ENCODE measurements around the gene TSPAN17. TPM values are rescaled to one million over a fixed set of nuclear protein-coding genes. Genes with fewer than 3 reads are reported as not detected.
A peak's percentile ranks its signal among the peaks of the same experiment; 100 is the strongest.

Gene TSPAN17
- total and polyA plus RNA-seq, 2 donors (not counting 1 experiment from before 2014, with no cell fraction given), result 34.8 to 35.2 TPM

DNA sequence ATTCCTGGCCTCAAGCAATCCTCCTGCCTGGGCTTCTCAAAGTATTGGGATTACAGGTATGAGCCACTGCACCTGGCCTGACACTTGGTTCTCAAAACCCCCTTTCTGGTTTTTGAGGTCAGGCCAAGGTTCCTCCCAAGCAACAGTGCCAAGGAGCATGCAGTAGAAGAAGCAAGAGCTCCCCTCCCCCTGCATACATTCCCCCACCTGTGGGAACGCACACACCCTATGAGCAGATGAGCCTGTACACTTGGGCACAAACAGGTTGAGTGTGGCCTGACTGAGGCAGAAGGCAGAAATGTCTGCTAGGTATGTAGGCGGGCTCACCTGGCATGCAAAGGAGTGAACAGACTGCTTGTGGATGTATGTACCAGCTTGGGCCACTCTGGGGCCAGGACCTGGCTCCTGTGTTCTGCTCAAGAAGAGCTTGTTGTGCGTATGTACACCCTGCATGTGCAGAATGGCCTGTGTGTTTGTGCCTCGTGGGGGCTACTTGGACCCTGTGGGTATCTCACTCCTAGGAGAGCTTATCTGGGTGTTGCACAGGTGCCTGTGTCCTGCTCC is 39.1 kb upstream of the TSPAN17 start:
- Histone ChIP-seq H3K79me2 (ENCODE audit: control insufficient read depth, insufficient read depth, low read length) (no peaks in the 10 kb centered on the region), H3K4me1 (ENCODE audit: control insufficient read depth, extremely low read depth, insufficient read depth, low read length) (peaks cover 4% of the 10 kb centered on the region), H4K20me1 (ENCODE audit: control insufficient read depth, extremely low read depth, insufficient read depth, low read length) (no peaks in the 10 kb centered on the region), H2AFZ (ENCODE audit: low read length) (no peak overlapping the region), H3K4me3 (replicated peaks in 1 of 4; ENCODE audit: control extremely low read depth in 1 of 4, insufficient read depth in 1 of 4, low read depth in 3 of 4, low read length in 4 of 4) (no peak overlapping the region), H3K9me3 (ENCODE audit: control insufficient read depth, insufficient read depth, low read depth, low read length) (no peaks in the 10 kb centered on the region), H3K36me3 (ENCODE audit: control insufficient read depth, insufficient read depth, low read length) (no peaks in the 10 kb centered on the region), H3K27me3 (ENCODE audit: control insufficient read depth, insufficient read depth, low read length) (no peaks in the 10 kb centered on the region), H3K4me2 (ENCODE audit: extremely low read depth, insufficient read depth, low read length) (no peak overlapping the region), H3K27ac (ENCODE audit: insufficient read depth, low read length) (no peak overlapping the region), H3K9ac (ENCODE audit: insufficient read depth, low read length) (no peak overlapping the region)
- no peak for DNase-seq (ENCODE audit: low read depth in 2 of 2)
- TF ChIP-seq EZH2 (IDR thresholded peaks at IDR 0.05; ENCODE audit: low read length, missing control alignments), result no peak
- TF ChIP-seq, protein P1, sequence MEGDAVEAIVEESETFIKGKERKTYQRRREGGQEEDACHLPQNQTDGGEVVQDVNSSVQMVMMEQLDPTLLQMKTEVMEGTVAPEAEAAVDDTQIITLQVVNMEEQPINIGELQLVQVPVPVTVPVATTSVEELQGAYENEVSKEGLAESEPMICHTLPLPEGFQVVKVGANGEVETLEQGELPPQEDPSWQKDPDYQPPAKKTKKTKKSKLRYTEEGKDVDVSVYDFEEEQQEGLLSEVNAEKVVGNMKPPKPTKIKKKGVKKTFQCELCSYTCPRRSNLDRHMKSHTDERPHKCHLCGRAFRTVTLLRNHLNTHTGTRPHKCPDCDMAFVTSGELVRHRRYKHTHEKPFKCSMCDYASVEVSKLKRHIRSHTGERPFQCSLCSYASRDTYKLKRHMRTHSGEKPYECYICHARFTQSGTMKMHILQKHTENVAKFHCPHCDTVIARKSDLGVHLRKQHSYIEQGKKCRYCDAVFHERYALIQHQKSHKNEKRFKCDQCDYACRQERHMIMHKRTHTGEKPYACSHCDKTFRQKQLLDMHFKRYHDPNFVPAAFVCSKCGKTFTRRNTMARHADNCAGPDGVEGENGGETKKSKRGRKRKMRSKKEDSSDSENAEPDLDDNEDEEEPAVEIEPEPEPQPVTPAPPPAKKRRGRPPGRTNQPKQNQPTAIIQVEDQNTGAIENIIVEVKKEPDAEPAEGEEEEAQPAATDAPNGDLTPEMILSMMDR (conservative IDR thresholded peaks at IDR 0.05 in 1 of 2, IDR thresholded peaks at IDR 0.05 in 1 of 2; ENCODE audit: low read depth in 1 of 2, low read length in 2 of 2), result no peak

DNA sequence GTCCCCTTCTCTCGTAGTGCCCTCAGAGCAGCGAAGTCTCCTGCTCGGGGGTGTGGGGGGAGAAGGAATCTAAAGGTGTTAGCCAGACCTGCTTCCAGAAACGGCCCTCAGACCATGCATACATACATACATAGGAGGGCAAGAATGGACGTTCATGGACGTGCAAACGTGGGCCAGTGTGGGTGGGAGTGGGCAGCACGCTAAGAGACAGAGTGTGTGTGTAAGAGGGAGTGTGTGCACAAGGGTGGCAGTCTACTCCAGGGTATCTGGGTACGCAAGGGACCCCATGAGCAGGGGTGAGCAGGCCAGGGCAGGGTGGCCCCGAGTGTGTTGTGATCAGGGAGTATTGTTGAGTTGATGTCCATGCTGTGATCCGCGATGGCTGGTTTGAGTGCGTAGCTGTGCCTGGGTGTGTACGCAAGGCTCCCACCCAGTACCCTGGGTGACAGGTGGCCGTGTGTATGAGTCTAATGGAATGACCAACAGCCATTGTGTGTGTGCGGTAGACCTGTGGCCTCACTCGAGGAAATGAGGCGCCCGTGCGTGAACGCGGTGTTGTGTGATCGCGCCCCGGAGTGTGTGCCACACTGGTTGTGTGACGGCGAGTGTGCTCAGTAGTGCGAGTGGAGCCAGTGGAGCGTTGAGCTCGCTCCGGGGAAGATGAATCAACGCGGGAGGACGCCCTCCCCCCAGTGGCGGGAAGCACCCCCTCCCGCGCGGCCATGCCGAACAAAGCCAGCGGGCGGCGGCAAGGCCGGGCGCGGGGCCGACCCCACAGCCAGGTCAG is 38.2 kb upstream of the TSPAN17 start:
- Histone ChIP-seq H3K27me3 (ENCODE audit: control insufficient read depth, insufficient read depth, low read length) (no peaks in the 10 kb centered on the region), H3K4me2 (ENCODE audit: extremely low read depth, insufficient read depth, low read length) (peak overlapping the region; percentile 82), H3K9ac (ENCODE audit: insufficient read depth, low read length) (no peak overlapping the region), H4K20me1 (ENCODE audit: control insufficient read depth, extremely low read depth, insufficient read depth, low read length) (no peaks in the 10 kb centered on the region), H3K9me3 (ENCODE audit: control insufficient read depth, insufficient read depth, low read depth, low read length) (no peaks in the 10 kb centered on the region), H3K79me2 (ENCODE audit: control insufficient read depth, insufficient read depth, low read length) (no peaks in the 10 kb centered on the region), H3K4me1 (ENCODE audit: control insufficient read depth, extremely low read depth, insufficient read depth, low read length) (peaks cover 7% of the 10 kb centered on the region), H3K36me3 (ENCODE audit: control insufficient read depth, insufficient read depth, low read length) (no peaks in the 10 kb centered on the region), H2AFZ (ENCODE audit: low read length) (peak overlapping the region; percentile 69), H3K27ac (ENCODE audit: insufficient read depth, low read length) (no peak overlapping the region), H3K4me3 (replicated peaks in 1 of 4; ENCODE audit: control extremely low read depth in 1 of 4, insufficient read depth in 1 of 4, low read depth in 3 of 4, low read length in 4 of 4) (peak overlapping the region; percentile 45 to 71 (median 56))
- no peak for TF ChIP-seq EZH2 (IDR thresholded peaks at IDR 0.05; ENCODE audit: low read length, missing control alignments)
- TF ChIP-seq, protein P1 (conservative IDR thresholded peaks at IDR 0.05 in 1 of 2, IDR thresholded peaks at IDR 0.05 in 1 of 2; ENCODE audit: low read depth in 1 of 2, low read length in 2 of 2), result no peak
- DNase-seq (ENCODE audit: low read depth in 2 of 2), result no peak

DNA sequence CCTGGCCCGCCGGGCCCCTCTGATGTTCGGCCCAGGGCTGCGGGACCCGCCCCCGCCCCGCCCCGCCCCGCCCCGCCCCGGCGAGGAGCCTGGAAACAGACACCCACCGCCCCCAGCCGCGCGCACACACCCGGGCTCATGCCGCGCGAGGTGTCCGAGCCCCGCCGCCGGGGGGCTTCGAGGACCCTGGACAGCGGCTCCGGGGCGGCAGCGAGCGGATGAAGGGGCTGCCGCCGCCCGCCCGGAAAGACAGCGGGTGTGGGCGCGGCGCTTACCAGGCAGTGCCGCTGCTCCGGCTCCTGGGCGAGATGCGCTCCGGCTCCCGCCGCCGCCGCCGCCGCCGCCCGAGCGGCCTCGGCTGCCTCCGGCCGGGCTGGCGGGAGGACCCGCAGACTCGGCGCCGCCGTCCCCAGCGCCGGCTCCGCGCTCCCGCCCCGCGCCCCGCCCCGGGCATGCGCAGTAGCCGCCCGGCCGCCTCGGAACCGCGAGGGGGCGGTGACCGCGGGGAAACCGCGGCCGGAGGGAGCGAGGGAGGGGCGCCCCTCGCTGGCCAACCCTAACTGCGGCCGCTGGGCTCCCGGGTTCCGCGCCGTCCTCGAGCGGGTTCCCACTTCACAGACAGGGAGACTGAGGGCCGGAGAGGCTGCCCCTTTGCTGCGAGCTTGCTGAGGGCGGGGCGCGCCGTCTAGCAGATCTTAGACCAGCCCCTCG is 37.4 kb upstream of the TSPAN17 start, which contains the start of gene GPRIN1:
TSS of gene GPRIN1 (minus strand) at position 433 of the 711 bp plus-strand sequence. CDS start 10,322 bp downstream, outside the sequence.
- peaks cover 13% of the 10 kb centered on the region for H3K4me1 ChIP-seq (ENCODE audit: control insufficient read depth, extremely low read depth, insufficient read depth, low read length)
- no peaks in the 10 kb centered on the region for H3K27me3 ChIP-seq (ENCODE audit: control insufficient read depth, insufficient read depth, low read length)
- peak; percentile 29 to 45 for DNase-seq (ENCODE audit: low read depth in 2 of 2)
- no peak for TF ChIP-seq EZH2 (IDR thresholded peaks at IDR 0.05; ENCODE audit: low read length, missing control alignments)
- TF ChIP-seq, protein P1 (conservative IDR thresholded peaks at IDR 0.05 in 1 of 2, IDR thresholded peaks at IDR 0.05 in 1 of 2; ENCODE audit: low read depth in 1 of 2, low read length in 2 of 2), result peak in 1 of 2 donors; percentile 26
- H3K9me3 ChIP-seq (ENCODE audit: control insufficient read depth, insufficient read depth, low read depth, low read length), result no peaks in the 10 kb centered on the region
- H3K9ac ChIP-seq (ENCODE audit: insufficient read depth, low read length), result peak within 1 kb of the TSS; percentile 59
- H4K20me1 ChIP-seq (ENCODE audit: control insufficient read depth, extremely low read depth, insufficient read depth, low read length), result no peaks in the 10 kb centered on the region
- no peaks in the 10 kb centered on the region for H3K79me2 ChIP-seq (ENCODE audit: control insufficient read depth, insufficient read depth, low read length)
- peak within 1 kb of the TSS; percentile 82 for H3K4me2 ChIP-seq (ENCODE audit: extremely low read depth, insufficient read depth, low read length)
- no peak within 1 kb of the TSS for H3K27ac ChIP-seq (ENCODE audit: insufficient read depth, low read length)
- H3K4me3 ChIP-seq (replicated peaks in 1 of 4; ENCODE audit: control extremely low read depth in 1 of 4, insufficient read depth in 1 of 4, low read depth in 3 of 4, low read length in 4 of 4), result peak within 1 kb of the TSS; percentile 45 to 71 (median 61)
- no peaks in the 10 kb centered on the region for H3K36me3 ChIP-seq (ENCODE audit: control insufficient read depth, insufficient read depth, low read length)
- H2AFZ ChIP-seq (ENCODE audit: low read length), result peak within 1 kb of the TSS; percentile 69

Measured in fibroblast of lung (primary cell).